Stimulated activated CD8-positive, alpha-beta memory T cell treated with anti-CD3 and anti-CD28 coated beads, Interleukin-4, amount 100 ng/mL, for 48 hours (primary cell): ENCODE results near the gene STRIP2.
"Not testable (repeated sequence)": the region's sequence is repeated elsewhere in the genome, so short reads cannot be mapped to it uniquely, and the experiment has no call there.

Source experiments
- DNase-seq: peaks from one replicate; pipeline ENCODE4 v3.0.0-alpha.2; 2020

STRIP2 gene, protein sequence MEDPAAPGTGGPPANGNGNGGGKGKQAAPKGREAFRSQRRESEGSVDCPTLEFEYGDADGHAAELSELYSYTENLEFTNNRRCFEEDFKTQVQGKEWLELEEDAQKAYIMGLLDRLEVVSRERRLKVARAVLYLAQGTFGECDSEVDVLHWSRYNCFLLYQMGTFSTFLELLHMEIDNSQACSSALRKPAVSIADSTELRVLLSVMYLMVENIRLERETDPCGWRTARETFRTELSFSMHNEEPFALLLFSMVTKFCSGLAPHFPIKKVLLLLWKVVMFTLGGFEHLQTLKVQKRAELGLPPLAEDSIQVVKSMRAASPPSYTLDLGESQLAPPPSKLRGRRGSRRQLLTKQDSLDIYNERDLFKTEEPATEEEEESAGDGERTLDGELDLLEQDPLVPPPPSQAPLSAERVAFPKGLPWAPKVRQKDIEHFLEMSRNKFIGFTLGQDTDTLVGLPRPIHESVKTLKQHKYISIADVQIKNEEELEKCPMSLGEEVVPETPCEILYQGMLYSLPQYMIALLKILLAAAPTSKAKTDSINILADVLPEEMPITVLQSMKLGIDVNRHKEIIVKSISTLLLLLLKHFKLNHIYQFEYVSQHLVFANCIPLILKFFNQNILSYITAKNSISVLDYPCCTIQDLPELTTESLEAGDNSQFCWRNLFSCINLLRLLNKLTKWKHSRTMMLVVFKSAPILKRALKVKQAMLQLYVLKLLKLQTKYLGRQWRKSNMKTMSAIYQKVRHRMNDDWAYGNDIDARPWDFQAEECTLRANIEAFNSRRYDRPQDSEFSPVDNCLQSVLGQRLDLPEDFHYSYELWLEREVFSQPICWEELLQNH

GRCh38 chr7:129433847-129434674 is at the start of gene STRIP2:
TSS of gene STRIP2 (plus strand) at chr7:129434432. CDS start at chr7:129434473, 41 bp downstream.
- peak; percentile 97 for DNase-seq

DNA sequence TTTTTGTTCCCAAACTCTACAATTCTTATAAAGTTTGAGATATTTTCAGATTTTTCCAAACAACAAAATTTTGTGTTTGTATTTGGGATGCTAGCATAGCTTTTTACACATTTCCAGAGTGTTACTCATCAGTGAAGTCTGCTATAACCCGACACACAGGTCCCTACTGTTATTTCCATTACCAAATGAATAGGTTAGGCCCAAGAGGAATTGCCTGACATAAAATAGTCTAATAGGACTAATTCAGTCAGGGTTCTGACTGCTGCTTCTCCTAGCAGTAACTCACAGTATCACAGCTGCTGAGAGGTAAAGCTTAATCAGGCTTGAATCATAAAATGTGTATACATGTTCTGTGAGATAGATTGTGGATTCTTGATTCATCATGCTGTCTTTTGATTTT is 49.1 kb upstream of the STRIP2 start:
- no peak for DNase-seq

- no peak for DNase-seq
Observed at GRCh38 chr7:129385598-129385997, 48.6 kb upstream of the STRIP2 start.

DNA sequence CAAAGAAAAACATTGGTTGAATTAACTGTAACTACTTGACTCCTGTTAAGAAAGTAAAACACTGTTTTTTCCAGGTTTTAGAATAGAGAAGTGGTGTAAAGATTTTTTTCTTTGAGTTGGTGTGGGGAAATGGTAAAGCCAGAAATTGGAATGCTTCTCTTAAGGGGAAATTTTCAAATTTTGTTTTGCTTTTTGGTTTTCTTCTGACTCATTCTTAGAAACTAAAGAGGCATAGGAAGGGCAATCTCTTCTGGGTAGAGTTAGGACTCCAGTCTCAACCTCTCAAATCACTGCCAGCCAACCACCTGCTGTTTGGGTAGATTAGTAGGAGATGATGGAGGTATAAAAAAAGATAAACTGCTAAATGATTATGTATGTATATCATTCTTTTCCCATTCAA is 47.7 kb upstream of the STRIP2 start:
- DNase-seq, result no peak

GRCh38 chr7:129387537-129387936 is 46.7 kb upstream of the STRIP2 start:
- no peak for DNase-seq

- no peak for DNase-seq
Observed at GRCh38 chr7:129388333-129389098, 45.7 kb upstream of the STRIP2 start.

GRCh38 chr7:129389829-129390228 is 44.4 kb upstream of the STRIP2 start:
- no peak for DNase-seq

- DNase-seq, result no peak
Observed at GRCh38 chr7:129390314-129390713, 43.9 kb upstream of the STRIP2 start.

GRCh38 chr7:129391546-129392171 is 42.6 kb upstream of the STRIP2 start:
- DNase-seq, result no peak

GRCh38 chr7:129393255-129393654 is 41.0 kb upstream of the STRIP2 start:
- no peak for DNase-seq

DNA sequence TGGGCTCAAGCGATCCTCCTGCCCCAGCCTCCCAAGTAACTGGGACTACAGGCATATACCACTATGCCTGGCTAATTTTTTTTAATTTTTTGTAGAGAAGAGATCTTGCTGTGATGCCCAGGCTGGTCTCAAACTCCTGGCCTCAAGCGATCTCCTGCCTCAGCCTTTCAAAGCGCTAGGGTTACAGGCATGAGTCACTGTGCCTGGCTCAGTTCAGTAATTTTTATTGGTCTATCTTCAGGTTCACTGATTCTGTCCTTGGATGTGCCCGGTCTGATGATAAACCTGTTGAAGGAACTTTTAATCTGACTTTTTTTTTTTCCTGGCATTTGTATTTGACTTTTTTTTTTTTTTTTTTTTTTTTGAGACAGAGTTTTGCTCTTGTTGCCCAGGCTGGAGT is 40.1 kb upstream of the STRIP2 start:
- DNase-seq, result no peak

- no peak for DNase-seq
Observed at GRCh38 chr7:129394982-129395914, 39.0 kb upstream of the STRIP2 start.

- no peak for DNase-seq
Observed at GRCh38 chr7:129401228-129401966, 32.8 kb upstream of the STRIP2 start.

DNA sequence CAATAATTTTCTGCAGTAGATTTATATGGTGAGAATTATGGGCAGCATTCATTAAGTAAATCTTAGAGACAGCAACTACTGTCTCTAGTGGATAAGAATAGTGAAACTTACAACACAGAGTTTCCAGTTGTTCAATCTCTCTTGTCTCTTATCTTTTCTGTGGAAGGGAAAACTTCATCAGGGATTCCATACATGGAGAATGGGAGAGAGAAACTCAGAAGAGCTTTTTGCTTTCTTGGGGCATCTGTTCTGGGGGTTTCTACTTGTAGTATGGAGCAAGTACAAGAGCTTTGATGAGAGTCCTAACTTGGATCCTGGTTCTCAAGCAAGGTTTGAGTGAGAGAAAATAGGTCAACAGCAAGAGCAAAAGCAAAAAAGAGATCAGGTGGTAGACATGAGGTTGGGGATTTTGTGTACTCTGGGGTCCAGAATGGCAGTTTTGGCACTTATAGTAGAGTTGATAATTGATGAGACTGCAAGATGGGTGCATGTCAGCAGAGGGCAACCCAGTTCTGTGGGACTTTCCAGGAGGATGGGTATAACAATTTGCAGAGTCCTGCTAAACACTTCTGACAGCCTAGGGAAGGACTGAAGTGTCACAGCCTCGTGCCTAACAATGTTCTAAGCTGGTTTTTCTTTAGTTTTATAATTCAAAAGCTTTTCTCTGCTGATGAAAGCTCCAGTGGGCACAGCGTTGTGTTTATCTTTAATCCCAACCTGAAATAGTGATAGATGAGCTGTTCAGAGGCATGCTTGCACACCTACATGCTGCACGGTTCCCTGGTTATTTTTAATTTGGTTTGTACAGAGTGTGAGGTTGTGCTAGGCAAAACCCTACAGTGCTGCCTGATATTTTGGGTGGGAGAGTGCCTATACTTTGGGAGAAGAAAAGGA is 32.0 kb upstream of the STRIP2 start:
- DNase-seq, result peak; percentile 43

DNA sequence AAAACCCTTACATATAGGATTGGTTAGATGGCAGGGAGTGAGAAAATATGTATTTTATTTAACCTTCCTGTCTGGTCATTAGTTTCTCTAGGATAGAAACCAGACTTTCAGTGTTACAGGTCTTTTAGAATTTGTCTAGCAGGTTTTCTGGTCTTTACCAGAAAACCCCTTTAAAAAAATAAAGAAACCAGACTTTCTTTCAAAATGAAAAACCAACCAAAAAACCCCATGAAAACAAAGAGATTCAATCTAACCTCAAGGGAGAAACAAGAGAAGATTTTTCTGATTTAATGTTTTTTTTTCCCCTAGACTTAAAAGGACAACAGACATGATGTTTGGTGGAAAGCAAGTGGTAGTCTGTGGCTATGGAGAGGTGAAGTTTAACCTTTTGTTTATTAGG is 28.7 kb upstream of the STRIP2 start:
- DNase-seq, result no peak

DNA sequence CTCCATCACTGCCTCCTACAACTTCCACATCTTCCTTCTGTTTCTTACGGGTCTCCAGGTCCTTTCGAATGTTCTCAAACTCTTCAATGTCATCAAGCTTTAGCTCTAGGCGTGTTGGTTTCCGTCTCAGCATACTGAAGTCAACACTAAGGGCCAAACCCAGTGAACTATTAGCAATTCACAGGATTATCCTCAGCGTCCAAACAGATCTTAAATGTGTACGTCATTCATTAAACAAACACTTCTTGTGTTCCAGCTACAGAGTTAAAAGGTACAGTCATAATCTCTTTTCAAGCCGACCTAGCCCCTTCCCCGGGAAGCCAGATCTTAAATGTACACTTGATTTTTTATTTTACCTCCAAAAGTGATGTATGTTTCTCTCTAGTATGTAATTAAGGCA is 24.0 kb upstream of the STRIP2 start:
- DNase-seq, result not testable (repeated sequence)

DNA sequence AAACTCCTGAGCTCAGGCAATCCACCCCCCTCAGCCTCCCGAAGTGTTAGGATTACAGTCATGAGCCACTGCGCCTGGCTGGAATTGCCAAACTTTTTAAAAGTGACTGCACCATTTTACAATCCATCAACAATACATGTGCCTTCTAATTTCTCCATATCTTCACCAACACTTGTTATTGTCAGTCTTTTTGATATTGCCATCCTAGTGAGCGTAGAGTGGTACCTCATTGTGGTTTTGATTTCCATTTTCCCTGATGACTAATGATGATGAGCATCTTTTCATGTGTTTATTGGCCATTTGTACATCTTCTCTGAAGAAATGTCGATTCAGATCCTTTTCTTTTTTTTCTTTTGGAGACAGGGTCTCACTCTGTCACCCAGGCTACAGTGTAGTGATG is 21.7 kb upstream of the STRIP2 start:
- DNase-seq, result no peak

GRCh38 chr7:129417073-129417472 is 17.2 kb upstream of the STRIP2 start:
- DNase-seq, result no peak

- DNase-seq, result no peak
Observed at GRCh38 chr7:129421717-129422250, 12.4 kb upstream of the STRIP2 start.
